Measurements from ENCODE around the gene CDH15.

Gene CDH15

DNA sequence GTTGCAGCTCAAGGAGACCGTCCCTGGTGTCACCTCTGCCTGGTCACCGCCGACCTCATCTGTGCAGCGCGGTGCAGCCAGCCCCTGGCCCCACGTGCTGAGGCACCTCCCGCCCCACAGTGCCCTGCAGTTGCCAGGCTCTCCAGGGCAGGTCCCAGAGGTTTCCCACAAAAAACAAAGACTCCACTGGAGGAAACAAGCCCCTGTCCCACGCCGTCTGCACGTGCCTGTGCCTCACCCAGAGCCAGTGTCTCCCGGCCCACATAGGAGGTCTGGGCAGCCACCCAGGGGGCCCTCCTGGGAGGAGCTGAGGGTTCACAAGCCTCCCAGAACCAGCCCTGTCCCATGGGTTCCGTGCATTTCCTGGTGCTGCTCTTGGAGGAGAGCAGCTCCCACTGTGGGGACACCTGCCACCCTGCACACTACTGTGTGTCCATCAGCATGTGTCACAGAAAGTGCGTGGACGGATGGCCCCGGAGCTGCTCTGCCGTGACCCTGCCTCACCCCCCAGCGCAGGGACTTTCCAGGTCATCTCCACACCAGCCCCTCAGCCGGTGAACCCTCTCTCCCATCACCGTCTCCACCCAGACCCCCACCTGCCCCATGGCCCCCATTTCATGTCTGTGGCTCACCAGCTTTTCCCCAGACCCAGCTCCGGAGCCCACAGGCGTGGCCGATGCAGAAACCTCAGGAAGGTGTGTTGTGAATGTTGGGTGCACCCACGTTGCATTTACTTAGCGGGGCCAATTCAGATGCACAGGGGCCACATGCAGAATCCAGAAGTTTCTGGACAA lies 17.0 kb upstream of the CDH15 start:
- Histone ChIP-seq H3K9me3 (ENCODE audit: control insufficient read depth, insufficient read depth, low read depth, low read length) (no peaks in the 10 kb centered on the region), H3K36me3 (ENCODE audit: control insufficient read depth in 2 of 2, insufficient read depth in 1 of 2, low read length in 2 of 2) (peaks cover 0 to 21% of the 10 kb centered on the region in 2 experiments; a peak in 2 of 3 replicates), H3K27ac (ENCODE audit: extremely low read depth, low read depth, low read length) (no peak overlapping the region), H3K4me3 (ENCODE audit: low read depth, low read length) (no peak overlapping the region), H3K4me1 (ENCODE audit: control insufficient read depth, insufficient read depth, low read length) (no peaks in the 10 kb centered on the region)
- POLR2A ChIA-PET: interaction anchor here (1.0 kb wide), 1 partner anchor 17 kb away, joined by 3 read pairs; the partner anchor contains the start of gene CDH15
- TF ChIP-seq ZNF654 (tag by site-specific recombination; IDR thresholded peaks at IDR 0.05; ENCODE audit: low read depth) (no peak), GLIS1 (tag by site-specific recombination; IDR thresholded peaks at IDR 0.05) (peak; percentile 93)
- CTCF ChIA-PET: interaction anchor here (1.8 kb wide), 1 partner anchor 13 kb away, joined by 6 read pairs; no protein-coding TSS in a partner anchor

DNA sequence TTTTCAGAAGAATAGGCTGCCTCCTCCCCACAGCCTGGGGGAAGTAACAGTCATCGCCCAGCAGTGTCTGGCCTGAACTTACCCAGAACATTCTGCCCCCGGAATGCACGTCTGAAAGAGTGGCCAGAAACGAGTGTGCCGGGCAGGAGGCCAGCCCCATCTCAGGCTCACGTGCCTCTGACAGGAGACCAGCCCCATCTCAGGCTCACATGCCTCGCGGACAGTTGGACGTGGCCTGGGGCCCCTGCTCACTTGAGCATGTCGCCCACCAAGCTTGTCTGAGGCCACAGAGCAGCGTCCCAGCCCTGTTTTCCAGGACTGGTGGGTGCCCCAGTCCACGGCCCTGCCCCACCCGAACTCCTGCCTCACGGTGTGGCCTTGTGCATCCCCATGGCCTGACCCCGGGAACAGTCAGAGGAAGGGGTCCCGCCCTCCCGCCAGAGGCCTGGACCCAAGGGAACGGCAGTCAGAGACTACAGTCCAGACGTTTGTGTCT lies 16.3 kb upstream of the CDH15 start:
- ChIA-PET CTCF (interaction anchor here (1.3 kb wide), 2 partner anchors 9 to 12 kb away, joined by 4 to 6 read pairs; no protein-coding TSS in a partner anchor), POLR2A (interaction anchor here (1.0 kb wide), 1 partner anchor 16 kb away, joined by 3 read pairs; the partner anchor contains the start of gene CDH15)

DNA sequence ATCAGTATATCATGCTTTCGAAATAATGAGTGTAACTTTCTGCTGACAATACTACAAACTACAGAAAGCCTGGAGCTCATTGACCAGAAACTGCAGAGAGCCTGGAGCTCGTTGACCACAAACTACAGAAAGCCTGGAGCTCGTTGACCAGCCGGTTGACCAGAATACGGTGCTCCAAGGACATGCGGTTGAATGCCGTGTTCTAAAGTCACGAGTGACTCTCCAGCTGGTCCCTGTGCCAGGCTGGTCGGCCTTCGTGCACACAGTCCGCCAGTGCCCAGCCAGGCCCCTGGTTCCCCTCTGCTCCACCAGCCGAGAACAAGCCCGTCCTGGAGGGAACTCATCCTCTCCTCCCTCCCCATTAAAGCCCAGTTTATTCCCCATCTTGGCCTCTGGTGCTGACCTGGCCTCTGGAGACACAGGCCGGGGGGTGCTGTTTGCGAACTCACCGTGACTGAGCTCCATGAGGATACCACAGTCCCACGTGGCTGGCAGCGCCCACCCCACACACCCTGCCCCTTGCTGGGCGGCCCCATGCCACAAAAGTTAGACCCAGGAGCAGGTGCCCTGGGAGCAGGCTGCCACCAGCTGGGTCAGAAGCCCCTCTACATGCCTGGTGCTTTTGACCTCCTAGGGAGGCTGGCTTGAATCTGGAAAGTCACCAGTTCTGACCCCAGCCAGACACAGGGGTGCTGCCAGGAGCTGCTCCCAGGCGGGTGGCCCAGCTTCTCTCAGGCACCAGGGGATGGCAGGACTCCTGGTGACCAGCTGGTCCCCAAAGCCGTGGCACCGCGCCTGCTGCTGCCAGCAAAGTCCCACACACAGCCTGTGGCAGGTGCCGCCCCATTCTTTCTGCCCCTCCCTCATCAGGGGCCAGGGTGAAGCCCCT lies 15.5 kb upstream of the CDH15 start:
- no peaks in the 10 kb centered on the region for H3K4me1 ChIP-seq (ENCODE audit: control insufficient read depth, insufficient read depth, low read length)
- no peak for TF ChIP-seq ZNF335 (tag by site-specific recombination; conservative IDR thresholded peaks at IDR 0.05)
- TF ChIP-seq GLIS1 (tag by site-specific recombination; IDR thresholded peaks at IDR 0.05): peak; percentile 70
- peak; percentile 26; the same call in 1 of the 2 replicates for TF ChIP-seq ZIC2 (tag by site-specific recombination; IDR thresholded peaks at IDR 0.05)
- no peak for TF ChIP-seq ZNF510 (tag by site-specific recombination; IDR thresholded peaks at IDR 0.05; ENCODE audit: insufficient replicate concordance)
- no peaks in the 10 kb centered on the region for H3K9me3 ChIP-seq (ENCODE audit: control insufficient read depth, insufficient read depth, low read depth, low read length)
- ChIA-PET POLR2A (interaction anchor here (1.0 kb wide), 1 partner anchor 15 kb away, joined by 3 read pairs; the partner anchor contains the start of gene CDH15), CTCF (interaction anchor here (1.3 kb wide), 2 partner anchors 9 to 12 kb away, joined by 4 to 6 read pairs; no protein-coding TSS in a partner anchor)
- peaks cover 0 to 6% of the 10 kb centered on the region in 2 experiments; a peak in 2 of 3 replicates for H3K36me3 ChIP-seq (ENCODE audit: control insufficient read depth in 2 of 2, insufficient read depth in 1 of 2, low read length in 2 of 2)
- H3K27ac ChIP-seq (ENCODE audit: extremely low read depth, low read depth, low read length): no peak overlapping the region
- no peak overlapping the region for H3K4me3 ChIP-seq (ENCODE audit: low read depth, low read length)

More for the DNA sequence above, 16.3 kb upstream of the CDH15 start:
- Histone ChIP-seq H3K4me1 (ENCODE audit: control insufficient read depth, insufficient read depth, low read length) (no peaks in the 10 kb centered on the region), H3K9me3 (ENCODE audit: control insufficient read depth, insufficient read depth, low read depth, low read length) (no peaks in the 10 kb centered on the region), H3K4me3 (ENCODE audit: low read depth, low read length) (no peak overlapping the region), H3K27ac (ENCODE audit: extremely low read depth, low read depth, low read length) (no peak overlapping the region), H3K36me3 (ENCODE audit: control insufficient read depth in 2 of 2, insufficient read depth in 1 of 2, low read length in 2 of 2) (peaks cover 0 to 14% of the 10 kb centered on the region in 2 experiments; a peak in 2 of 3 replicates)
- no peak for TF ChIP-seq GLIS2 (tag by site-specific recombination; IDR thresholded peaks at IDR 0.05)
- TF ChIP-seq, protein P1, sequence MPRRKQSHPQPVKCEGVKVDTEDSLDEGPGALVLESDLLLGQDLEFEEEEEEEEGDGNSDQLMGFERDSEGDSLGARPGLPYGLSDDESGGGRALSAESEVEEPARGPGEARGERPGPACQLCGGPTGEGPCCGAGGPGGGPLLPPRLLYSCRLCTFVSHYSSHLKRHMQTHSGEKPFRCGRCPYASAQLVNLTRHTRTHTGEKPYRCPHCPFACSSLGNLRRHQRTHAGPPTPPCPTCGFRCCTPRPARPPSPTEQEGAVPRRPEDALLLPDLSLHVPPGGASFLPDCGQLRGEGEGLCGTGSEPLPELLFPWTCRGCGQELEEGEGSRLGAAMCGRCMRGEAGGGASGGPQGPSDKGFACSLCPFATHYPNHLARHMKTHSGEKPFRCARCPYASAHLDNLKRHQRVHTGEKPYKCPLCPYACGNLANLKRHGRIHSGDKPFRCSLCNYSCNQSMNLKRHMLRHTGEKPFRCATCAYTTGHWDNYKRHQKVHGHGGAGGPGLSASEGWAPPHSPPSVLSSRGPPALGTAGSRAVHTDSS (tag by site-specific recombination; IDR thresholded peaks at IDR 0.05): no peak
- no peak for TF ChIP-seq ZNF24 (tag by site-specific recombination; IDR thresholded peaks at IDR 0.05)
- no peak for TF ChIP-seq GFI1B (tag by site-specific recombination; IDR thresholded peaks at IDR 0.05)

DNA sequence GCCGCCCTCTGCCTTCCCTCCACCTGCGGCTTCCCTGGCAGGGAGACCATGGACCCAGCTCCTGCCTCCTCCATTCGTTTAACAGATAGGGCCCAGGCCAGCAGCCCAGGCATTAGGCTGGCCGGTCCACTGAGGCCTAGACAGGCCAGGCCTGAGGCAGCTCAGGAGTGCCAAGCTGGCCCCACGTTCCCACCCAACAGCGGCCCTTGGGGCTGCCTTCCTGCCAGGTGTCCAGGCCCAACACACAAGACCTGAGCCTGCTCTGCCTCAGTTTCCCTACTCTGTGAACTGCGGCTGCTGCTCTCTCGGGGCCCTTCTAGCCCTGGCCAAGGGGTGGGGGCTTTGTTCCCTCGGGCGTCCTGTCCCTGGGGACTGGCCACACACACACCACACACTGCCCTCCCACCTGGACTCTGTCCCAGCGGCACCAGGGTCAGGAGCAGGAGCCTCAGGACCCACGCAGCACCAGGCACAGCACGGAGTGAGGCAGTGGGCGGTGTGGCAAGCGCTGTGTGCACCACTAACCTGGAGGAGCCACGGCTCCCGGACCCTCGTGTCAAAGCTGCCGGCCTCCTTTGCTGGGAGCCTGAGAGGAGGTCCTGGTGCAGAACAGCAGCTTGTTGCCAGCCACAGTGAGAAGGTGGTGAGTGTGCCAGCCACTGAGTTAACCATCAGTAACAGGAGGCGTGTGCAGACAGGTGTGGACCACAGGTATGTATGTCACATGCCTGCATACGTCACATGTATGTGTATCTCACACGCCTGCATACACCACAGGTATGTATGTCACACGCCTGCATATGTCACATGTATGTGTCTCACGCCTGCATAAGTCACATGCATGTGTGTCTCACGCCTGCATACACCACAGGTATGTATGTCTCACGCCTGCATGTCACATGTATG lies 14.6 kb upstream of the CDH15 start:
- POLR2A ChIA-PET: no interaction called here
- CTCF ChIA-PET: interaction anchor here (1.3 kb wide), 1 partner anchor 8 kb away, joined by 4 read pairs; no protein-coding TSS in a partner anchor
- Histone ChIP-seq H3K4me3 (ENCODE audit: low read depth, low read length) (no peak overlapping the region), H3K9me3 (ENCODE audit: control insufficient read depth, insufficient read depth, low read depth, low read length) (no peaks in the 10 kb centered on the region), H3K27ac (ENCODE audit: extremely low read depth, low read depth, low read length) (no peak overlapping the region), H3K36me3 (ENCODE audit: control insufficient read depth in 2 of 2, insufficient read depth in 1 of 2, low read length in 2 of 2) (peaks cover 0 to 1% of the 10 kb centered on the region in 2 experiments; a peak in 1 of 3 replicates), H3K4me1 (ENCODE audit: control insufficient read depth, insufficient read depth, low read length) (no peaks in the 10 kb centered on the region)
- TF ChIP-seq ZNF837 (tag by site-specific recombination; IDR thresholded peaks at IDR 0.05): no peak
- TF ChIP-seq, protein P2, sequence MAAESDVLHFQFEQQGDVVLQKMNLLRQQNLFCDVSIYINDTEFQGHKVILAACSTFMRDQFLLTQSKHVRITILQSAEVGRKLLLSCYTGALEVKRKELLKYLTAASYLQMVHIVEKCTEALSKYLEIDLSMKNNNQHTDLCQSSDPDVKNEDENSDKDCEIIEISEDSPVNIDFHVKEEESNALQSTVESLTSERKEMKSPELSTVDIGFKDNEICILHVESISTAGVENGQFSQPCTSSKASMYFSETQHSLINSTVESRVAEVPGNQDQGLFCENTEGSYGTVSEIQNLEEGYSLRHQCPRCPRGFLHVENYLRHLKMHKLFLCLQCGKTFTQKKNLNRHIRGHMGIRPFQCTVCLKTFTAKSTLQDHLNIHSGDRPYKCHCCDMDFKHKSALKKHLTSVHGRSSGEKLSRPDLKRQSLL (tag by site-specific recombination; IDR thresholded peaks at IDR 0.05): no peak
- TF ChIP-seq, protein P3, sequence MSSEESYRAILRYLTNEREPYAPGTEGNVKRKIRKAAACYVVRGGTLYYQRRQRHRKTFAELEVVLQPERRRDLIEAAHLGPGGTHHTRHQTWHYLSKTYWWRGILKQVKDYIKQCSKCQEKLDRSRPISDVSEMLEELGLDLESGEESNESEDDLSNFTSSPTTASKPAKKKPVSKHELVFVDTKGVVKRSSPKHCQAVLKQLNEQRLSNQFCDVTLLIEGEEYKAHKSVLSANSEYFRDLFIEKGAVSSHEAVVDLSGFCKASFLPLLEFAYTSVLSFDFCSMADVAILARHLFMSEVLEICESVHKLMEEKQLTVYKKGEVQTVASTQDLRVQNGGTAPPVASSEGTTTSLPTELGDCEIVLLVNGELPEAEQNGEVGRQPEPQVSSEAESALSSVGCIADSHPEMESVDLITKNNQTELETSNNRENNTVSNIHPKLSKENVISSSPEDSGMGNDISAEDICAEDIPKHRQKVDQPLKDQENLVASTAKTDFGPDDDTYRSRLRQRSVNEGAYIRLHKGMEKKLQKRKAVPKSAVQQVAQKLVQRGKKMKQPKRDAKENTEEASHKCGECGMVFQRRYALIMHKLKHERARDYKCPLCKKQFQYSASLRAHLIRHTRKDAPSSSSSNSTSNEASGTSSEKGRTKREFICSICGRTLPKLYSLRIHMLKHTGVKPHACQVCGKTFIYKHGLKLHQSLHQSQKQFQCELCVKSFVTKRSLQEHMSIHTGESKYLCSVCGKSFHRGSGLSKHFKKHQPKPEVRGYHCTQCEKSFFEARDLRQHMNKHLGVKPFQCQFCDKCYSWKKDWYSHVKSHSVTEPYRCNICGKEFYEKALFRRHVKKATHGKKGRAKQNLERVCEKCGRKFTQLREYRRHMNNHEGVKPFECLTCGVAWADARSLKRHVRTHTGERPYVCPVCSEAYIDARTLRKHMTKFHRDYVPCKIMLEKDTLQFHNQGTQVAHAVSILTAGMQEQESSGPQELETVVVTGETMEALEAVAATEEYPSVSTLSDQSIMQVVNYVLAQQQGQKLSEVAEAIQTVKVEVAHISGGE (tag by site-specific recombination; conservative IDR thresholded peaks at IDR 0.05; ENCODE audit: low read depth): no peak
- no peak for TF ChIP-seq ZBTB8A (tag by site-specific recombination; IDR thresholded peaks at IDR 0.05)
- TF ChIP-seq FEZF1 (tag by site-specific recombination; IDR thresholded peaks at IDR 0.05): no peak
- TF ChIP-seq KLF8 (tag by site-specific recombination; IDR thresholded peaks at IDR 0.05): no peak
